ENCODE measurements around the gene ERBB4. TPM values are rescaled to one million over a fixed set of nuclear protein-coding genes. Genes with fewer than 3 reads are reported as not detected.

ERBB4 gene
- total RNA-seq, 2 donors from 2014 or later, result 1.0 to 32.8 TPM

DNA sequence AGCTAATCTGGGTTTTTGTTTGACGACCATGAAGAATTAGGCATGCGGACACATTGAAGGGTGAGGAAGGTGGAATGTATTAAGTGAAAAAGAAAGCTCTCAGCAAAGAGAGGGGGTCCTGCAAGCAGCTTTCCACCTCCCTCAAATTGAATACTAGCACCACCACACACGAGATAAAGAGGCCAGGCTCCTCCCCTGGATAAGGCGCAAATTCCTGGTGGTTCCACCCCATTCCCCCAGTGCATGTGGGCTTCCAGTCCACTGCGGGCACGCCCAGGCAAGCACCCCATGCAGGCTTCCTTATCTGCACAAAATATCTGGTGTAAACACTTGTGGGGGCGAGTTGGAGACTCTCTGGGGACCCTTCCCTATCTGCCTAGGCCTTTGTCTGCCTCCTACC, 1124.9 kb downstream of the ERBB4 start:
- Histone ChIP-seq H3K36me3 (no peaks in the 10 kb centered on the region), H3K9me3 (no peaks in the 10 kb centered on the region), H3K4me3 (no peak overlapping the region), H3K4me1 (replicated peaks) (no peaks in the 10 kb centered on the region), H3K27me3 (replicated peaks; ENCODE audit: insufficient read depth) (no peaks in the 10 kb centered on the region), H3K27ac (no peak overlapping the region)
- intact Hi-C loops (cut with DNase I), result no loop called here
- WGBS, result 85% methylated on average over 7 of the region's 7 CpGs
- no peak for DNase-seq (ENCODE audit: low spot score)
- TF ChIP-seq POLR2A (IDR thresholded peaks at IDR 0.05), result no peak
- TF ChIP-seq POLR2AphosphoS5 (IDR thresholded peaks at IDR 0.05), result no peak
- TF ChIP-seq, protein P1, sequence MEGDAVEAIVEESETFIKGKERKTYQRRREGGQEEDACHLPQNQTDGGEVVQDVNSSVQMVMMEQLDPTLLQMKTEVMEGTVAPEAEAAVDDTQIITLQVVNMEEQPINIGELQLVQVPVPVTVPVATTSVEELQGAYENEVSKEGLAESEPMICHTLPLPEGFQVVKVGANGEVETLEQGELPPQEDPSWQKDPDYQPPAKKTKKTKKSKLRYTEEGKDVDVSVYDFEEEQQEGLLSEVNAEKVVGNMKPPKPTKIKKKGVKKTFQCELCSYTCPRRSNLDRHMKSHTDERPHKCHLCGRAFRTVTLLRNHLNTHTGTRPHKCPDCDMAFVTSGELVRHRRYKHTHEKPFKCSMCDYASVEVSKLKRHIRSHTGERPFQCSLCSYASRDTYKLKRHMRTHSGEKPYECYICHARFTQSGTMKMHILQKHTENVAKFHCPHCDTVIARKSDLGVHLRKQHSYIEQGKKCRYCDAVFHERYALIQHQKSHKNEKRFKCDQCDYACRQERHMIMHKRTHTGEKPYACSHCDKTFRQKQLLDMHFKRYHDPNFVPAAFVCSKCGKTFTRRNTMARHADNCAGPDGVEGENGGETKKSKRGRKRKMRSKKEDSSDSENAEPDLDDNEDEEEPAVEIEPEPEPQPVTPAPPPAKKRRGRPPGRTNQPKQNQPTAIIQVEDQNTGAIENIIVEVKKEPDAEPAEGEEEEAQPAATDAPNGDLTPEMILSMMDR (IDR thresholded peaks at IDR 0.05), result no peak

DNA sequence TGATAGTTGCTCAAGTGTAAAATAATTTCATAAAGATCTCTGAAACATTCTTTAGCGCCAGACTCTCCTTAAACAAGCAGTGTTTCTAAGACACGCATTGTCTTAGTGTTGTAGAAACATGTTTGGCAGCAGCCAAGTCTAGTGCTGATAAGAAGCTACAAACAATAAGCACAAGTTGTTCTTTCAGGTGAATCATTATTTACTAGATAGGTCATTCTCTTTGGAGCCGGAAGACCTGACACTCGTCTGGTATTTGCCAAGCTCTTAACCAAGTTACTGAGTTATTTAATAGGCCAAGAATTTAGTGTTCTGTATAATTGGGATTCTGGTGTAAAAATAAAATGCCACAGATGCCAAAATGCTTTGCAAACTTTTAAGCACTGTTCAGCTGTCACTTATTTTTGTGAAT, 1130.1 kb downstream of the ERBB4 start:
- no peak overlapping the region for H3K27ac ChIP-seq
- H3K36me3 ChIP-seq, result no peaks in the 10 kb centered on the region
- H3K4me1 ChIP-seq (replicated peaks), result no peaks in the 10 kb centered on the region
- intact Hi-C loops (cut with DNase I), result no loop called here
- no peak overlapping the region for H3K4me3 ChIP-seq
- DNase-seq (ENCODE audit: low spot score), result peak; percentile 7
- H3K9me3 ChIP-seq, result no peaks in the 10 kb centered on the region
- TF ChIP-seq POLR2A (IDR thresholded peaks at IDR 0.05) (no peak), POLR2AphosphoS5 (IDR thresholded peaks at IDR 0.05) (peak; percentile 71)
- 17% methylated on average over 4 of the region's 4 CpGs for WGBS
- no peaks in the 10 kb centered on the region for H3K27me3 ChIP-seq (replicated peaks; ENCODE audit: insufficient read depth)

DNA sequence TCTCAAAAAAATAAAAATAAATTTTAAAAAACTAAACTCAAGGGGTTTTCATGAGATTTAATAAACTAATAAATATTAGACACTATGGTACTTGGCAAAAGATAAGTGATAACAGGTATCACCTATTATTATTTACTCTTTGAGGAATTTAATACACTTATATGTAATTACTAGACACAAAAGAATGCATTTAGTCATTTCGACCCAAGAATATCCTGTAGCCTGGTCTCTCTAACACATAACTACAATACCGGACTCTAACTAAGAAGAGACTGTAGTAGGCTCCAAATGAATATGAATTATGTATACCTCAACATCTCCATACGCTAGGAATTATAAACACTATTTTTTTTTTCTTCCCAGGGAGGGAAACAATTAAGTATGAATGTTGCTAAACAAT, 1131.5 kb downstream of the ERBB4 start:
- intact Hi-C loops (cut with DNase I), result no loop called here
- Histone ChIP-seq H3K4me1 (replicated peaks) (no peaks in the 10 kb centered on the region), H3K9me3 (no peaks in the 10 kb centered on the region), H3K27ac (no peak overlapping the region), H3K36me3 (no peaks in the 10 kb centered on the region), H3K4me3 (no peak overlapping the region), H3K27me3 (replicated peaks; ENCODE audit: insufficient read depth) (no peaks in the 10 kb centered on the region)
- 91% methylated on average over 3 of the region's 3 CpGs for WGBS
- no peak for TF ChIP-seq POLR2A (IDR thresholded peaks at IDR 0.05)
- TF ChIP-seq, protein P1 (IDR thresholded peaks at IDR 0.05), result no peak
- TF ChIP-seq POLR2AphosphoS5 (IDR thresholded peaks at IDR 0.05), result no peak
- no peak for DNase-seq (ENCODE audit: low spot score)

DNA sequence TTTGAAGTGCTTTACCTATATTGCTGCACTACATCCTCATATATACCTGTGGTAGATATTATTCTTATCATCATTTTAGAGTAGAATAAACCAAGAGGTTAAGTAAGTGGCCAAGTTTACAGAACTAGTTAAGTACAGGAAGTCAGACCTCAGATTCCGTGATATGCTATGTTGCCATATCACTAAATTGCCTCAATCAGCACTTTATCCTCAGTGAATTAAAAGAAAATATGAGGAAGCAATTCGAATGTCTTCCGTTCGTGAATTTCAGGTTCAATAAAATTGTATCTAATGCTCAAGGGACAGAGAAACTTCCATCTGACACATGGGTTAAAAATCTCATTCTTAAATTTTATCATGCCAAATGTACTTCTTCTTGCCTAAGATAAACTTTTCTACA, 1133.6 kb downstream of the ERBB4 start:
- Histone ChIP-seq H3K4me1 (replicated peaks) (no peaks in the 10 kb centered on the region), H3K9me3 (no peaks in the 10 kb centered on the region), H3K27me3 (replicated peaks; ENCODE audit: insufficient read depth) (no peaks in the 10 kb centered on the region), H3K4me3 (no peak overlapping the region), H3K27ac (no peak overlapping the region), H3K36me3 (no peaks in the 10 kb centered on the region)
- intact Hi-C loops (cut with DNase I), result no loop called here
- WGBS, result 96% methylated on average over 4 of the region's 4 CpGs
- DNase-seq (ENCODE audit: low spot score), result no peak
- TF ChIP-seq, protein P1 (IDR thresholded peaks at IDR 0.05), result no peak
- TF ChIP-seq POLR2A (IDR thresholded peaks at IDR 0.05), result no peak
- TF ChIP-seq POLR2AphosphoS5 (IDR thresholded peaks at IDR 0.05), result no peak

DNA sequence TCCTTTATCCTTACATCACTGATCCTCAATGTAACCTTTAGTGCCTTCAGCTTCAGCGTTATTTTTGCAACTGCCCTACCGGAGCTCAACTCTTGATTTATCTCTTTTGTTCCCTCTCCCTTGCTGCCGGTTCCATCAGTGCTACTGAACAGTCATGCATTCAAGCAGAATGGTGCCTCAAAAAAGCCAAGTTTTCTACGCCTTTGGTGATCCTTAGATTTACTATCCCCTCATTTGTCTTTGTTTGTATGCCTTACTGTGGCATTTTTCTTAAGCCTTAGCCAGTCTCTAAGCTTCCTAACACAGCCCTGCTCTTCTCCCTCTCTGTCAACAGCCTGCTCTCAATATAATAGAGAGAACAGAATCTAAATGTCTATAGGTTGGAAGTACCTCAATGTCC, 1134.5 kb downstream of the ERBB4 start:
- WGBS, result 41% methylated on average over 4 of the region's 4 CpGs
- intact Hi-C loops (cut with DNase I), result no loop called here

More for the DNA sequence above, 1134.5 kb downstream of the ERBB4 start:
- Histone ChIP-seq H3K4me3 (no peak overlapping the region), H3K4me1 (replicated peaks) (no peaks in the 10 kb centered on the region), H3K9me3 (no peaks in the 10 kb centered on the region), H3K27me3 (replicated peaks; ENCODE audit: insufficient read depth) (no peaks in the 10 kb centered on the region), H3K36me3 (no peaks in the 10 kb centered on the region), H3K27ac (no peak overlapping the region)
- DNase-seq (ENCODE audit: low spot score), result no peak
- TF ChIP-seq, protein P1 (IDR thresholded peaks at IDR 0.05), result no peak
- TF ChIP-seq POLR2AphosphoS5 (IDR thresholded peaks at IDR 0.05), result no peak
- no peak for TF ChIP-seq POLR2A (IDR thresholded peaks at IDR 0.05)

Data from prostate gland (tissue), 2 donors.